MM.1S (cell line): ENCODE measurements around the gene SPDYE4.

Source experiments
- EZH2 ChIP-seq: fragments of 300-600 bp; sonication (generic); optimal IDR thresholded peaks from 2 replicates; pipeline ENCODE3; 2017; ENCODE audit warnings: low read depth, mild to moderate bottlenecking, antibody characterized with exemption, low read length, mixed read lengths
- EZH2phosphoT487 ChIP-seq: fragments of 300-600 bp; sonication (generic); IDR thresholded peaks from 2 replicates; pipeline ENCODE4 v1.6.1; 2018; ENCODE audit warnings: antibody characterized with exemption, low read length
- TF ChIP-seq, protein P1 (sequence below): fragments of 300-600 bp; sonication (generic); IDR thresholded peaks from 2 replicates; pipeline ENCODE4 v1.5.1; 2016; ENCODE audit warnings: antibody characterized with exemption, low read length, mixed read lengths

DNA sequence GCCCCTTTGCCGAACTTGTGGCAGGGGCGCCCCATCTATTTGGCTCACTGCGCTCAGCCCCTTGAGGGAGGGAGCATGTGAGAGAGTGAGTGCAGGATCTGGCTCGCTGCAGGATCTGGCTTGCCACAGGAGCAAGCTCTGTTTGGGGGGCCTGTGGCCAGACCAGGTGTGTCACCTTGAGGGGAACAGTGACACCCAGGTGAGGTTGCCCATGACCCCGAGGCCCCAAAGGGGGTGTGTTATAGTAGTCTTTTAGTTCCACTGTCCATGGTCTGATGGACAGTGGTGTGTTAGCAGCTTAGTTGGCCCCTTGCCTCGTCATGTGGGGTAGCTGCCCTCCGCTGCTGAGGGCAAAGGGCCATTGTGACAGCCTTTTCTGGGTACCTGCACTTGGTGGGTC is 55.3 kb downstream of the SPDYE4 start:
- TF ChIP-seq, protein P1, sequence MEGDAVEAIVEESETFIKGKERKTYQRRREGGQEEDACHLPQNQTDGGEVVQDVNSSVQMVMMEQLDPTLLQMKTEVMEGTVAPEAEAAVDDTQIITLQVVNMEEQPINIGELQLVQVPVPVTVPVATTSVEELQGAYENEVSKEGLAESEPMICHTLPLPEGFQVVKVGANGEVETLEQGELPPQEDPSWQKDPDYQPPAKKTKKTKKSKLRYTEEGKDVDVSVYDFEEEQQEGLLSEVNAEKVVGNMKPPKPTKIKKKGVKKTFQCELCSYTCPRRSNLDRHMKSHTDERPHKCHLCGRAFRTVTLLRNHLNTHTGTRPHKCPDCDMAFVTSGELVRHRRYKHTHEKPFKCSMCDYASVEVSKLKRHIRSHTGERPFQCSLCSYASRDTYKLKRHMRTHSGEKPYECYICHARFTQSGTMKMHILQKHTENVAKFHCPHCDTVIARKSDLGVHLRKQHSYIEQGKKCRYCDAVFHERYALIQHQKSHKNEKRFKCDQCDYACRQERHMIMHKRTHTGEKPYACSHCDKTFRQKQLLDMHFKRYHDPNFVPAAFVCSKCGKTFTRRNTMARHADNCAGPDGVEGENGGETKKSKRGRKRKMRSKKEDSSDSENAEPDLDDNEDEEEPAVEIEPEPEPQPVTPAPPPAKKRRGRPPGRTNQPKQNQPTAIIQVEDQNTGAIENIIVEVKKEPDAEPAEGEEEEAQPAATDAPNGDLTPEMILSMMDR: no peak
- TF ChIP-seq EZH2: no peak
- no peak for TF ChIP-seq EZH2phosphoT487
